NCI-H2227 (cell line): ENCODE measurements around the gene COL27A1.

Source experiments
- DNase-seq: peaks from one replicate; lab custom pipeline; 2025; ENCODE audit not compliant: unreplicated experiment; lab: John Stamatoyannopoulos, UW

COL27A1 gene

GRCh38 chr9:114281473-114282103 is 126.3 kb downstream of the COL27A1 start:
- no peak for DNase-seq

- DNase-seq = no peak
Measured at GRCh38 chr9:114282104-114282485, 126.8 kb downstream of the COL27A1 start.

DNA sequence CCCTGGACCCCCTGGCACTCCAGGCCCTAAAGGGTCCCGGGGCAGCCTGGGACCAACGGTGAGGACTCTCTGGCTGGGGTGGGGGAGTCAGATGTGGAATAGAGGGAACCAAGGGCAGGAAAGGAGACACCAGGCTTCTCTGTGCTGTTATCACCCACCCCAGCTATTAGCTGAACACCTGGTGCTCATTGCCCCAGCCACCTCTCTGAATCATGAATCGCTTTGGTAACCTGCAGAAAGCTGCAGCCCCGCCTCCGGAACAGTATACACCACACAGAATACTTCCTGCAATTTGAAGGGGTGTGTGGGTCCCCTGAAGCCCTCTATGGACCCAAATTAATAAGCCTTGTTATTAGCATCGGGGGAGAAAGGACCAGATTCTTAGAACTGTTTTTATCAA is 127.2 kb downstream of the COL27A1 start:
- DNase-seq = no peak

DNA sequence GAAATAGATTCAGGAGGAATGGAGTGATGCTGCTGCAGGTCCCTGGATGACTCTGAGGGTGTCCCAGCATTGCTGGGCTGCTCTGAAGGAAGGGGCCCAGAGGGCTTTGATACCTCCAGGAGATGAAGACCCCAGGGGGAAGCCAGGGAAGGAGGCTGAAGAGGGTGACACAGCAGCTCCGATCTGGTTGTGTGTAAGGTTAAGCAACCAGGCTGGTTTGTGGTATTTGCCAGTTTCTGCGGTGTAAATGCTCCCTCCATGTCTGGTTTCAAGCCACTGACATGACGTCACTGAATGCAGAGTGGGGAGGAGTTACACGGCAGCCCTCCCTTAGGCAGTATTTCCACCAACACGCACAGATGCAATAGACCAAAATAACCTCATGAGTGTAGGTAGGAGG is 127.6 kb downstream of the COL27A1 start:
- peak; percentile 43 for DNase-seq

DNA sequence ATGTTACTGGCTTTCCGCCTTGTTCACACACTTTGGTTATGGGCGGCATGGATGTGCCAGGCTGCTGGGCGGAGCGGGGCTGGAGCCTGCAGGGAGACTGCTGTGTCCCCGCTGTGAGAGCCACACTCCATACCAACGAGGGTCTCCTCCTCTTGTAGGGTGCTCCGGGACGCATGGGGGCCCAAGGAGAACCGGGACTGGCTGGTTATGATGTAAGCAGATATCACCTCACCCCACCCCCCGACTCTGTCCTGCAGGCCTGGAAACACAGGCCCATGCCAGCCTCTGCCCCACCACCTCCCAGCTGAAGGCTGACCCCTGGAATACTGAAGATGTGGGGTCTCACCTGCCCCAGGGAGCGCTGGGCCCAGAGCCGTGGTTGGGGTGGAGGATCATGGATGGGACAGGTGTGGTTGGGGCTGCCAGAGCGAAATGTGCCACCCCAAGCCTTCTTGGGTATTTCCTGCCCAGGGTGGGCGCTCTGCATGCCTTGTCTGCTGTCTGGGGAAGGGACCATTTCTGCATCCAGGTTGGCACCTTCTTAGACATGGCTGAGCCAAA is 128.3 kb downstream of the COL27A1 start:
- no peak for DNase-seq

- DNase-seq = no peak
Measured at GRCh38 chr9:114284316-114285060, 129.2 kb downstream of the COL27A1 start.

- no peak for DNase-seq
Measured at GRCh38 chr9:114285166-114285867, 130.0 kb downstream of the COL27A1 start.

DNA sequence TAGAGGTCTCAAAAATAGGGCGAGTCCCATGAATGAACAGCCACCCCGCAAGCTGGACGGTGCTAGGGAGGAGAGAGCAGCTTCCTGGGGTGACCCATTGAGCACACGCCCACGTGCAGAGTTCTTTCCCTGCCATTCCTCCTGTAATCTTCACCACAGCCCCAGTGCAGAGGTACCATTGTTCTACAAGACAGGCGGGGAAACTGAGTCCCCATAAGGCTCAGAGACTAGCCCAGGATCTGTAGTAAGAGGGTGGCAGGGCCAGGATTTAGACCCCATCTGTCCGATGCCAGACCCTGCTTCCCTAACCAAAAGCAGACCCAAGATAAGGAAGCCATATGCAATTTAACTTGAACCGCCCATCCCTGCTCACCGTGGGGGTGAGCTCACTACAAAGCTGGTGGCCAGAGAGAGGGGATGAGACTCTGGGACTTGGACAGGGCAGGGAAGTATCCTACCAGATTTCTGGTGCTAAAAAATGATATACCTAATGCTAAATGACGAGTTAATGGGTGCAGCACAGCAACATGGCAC is 130.9 kb downstream of the COL27A1 start:
- DNase-seq = no peak

DNA sequence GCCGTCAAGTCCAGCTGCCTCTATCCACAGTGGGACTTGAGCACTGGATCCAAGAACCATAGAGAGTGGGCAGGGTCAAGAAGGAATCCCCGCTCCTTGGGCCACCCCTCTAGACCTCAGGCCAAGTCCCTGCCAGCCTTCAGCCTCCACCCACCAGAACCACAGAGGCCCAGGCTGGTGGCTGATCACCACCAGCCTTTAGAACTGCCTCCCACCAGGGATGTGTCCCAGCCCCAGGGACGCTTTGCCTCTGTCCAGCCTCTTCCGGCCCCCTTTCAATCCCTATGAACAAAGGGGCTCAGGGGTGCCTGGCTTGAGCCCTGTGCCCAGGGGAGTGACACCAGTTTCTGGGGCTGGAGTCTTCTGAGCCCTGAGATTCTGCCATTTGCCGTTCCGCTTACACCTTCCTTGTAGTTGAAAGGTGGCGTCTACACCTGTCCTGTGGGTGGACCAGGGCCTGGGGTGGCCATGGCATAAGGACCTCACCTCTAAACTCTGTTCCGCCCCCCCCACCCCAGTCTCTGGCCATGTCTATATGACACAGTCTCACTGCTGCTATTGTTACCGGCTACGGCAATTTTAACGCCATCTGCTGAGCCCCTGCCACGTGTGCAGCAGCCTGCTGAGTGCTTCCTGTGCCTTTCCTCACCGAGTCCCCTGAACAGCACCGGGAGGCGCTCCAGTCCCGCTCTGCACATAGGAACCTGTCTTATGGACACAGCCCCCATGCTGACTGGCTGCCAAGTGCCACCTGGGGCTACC is 131.8 kb downstream of the COL27A1 start:
- DNase-seq = peak; percentile 17

DNA sequence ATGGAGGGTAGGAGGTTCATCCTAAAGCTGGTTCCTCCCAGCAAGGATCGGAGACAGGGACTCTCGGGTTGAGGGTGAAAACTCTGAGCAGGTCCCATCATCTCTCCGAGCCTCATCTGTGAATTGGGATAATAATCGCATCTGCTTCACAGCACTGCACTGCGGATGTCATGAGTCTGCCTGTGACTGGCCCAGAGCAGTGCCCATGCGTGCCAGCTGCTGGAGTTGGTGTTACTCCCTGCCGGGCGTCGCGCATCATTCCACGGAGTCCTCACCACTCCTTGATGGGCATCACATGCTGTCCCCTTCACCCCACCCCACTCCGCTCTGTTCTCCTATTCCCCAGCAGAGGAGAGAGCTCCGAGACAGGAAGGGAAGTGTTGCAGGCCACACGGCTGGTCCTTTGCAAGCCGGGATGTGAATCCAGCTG is 132.4 kb downstream of the COL27A1 start:
- DNase-seq = no peak

DNA sequence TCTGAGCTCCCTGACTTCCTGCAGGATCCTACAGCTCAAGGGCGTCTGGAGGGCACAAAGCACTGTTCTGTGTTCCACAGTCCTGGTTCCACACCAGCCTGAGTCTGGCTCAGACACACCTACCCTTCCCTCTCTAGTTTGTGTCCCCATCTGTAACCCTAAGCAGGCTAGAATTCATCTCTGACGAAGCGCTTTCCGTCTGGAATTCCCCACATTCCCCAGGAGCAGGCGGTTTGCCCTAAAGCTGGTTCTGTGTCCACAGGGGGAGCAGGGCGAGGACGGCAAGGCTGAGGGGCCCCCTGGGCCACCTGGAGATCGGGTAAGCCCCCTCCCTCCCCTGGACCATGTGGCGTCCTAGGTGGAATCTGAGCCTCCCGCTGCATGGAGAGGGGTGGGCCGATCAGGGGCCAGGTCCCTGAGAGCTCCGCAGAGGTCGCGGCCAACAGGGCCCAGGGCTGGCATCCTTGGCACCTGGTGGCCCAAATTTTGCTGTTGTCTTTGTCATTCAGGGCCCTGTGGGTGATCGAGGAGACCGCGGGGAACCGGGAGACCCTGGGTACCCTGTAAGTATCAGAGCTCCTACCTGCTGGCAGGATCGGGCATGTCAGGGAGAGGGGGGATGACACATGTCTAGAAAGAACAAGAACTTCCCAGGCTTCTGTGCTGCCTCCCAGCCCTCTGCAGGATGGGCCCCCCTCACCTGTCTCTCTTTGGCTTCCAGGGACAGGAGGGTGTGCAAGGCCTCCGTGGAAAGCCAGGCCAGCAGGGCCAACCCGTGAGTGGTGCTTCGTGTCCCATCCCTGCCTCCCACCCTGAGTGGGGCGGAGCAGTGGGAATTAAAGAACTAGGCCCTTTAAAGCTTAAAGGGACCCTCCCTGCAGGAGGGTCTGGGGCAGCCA is 133.1 kb downstream of the COL27A1 start:
- no peak for DNase-seq

DNA sequence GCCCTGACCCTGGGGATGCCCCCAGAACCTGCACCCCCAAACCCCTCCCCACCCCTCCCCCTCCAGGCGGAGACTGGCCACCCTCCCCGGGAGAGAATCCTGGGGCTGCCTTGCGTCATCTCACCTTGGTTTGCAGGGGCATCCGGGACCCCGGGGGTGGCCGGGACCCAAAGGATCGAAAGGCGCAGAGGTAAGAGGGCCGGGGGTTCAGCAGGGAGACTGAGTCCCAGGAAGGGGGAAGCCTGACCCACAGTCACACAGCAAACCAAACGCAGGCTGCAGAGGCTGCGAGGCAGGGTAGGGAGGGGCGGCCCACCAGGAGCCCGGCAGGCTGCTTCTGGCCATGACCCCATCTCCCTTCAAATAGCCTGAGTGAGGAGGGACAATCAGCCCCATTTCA is 133.8 kb downstream of the COL27A1 start:
- no peak for DNase-seq

GRCh38 chr9:114289571-114290481 is 134.5 kb downstream of the COL27A1 start:
- DNase-seq = no peak

DNA sequence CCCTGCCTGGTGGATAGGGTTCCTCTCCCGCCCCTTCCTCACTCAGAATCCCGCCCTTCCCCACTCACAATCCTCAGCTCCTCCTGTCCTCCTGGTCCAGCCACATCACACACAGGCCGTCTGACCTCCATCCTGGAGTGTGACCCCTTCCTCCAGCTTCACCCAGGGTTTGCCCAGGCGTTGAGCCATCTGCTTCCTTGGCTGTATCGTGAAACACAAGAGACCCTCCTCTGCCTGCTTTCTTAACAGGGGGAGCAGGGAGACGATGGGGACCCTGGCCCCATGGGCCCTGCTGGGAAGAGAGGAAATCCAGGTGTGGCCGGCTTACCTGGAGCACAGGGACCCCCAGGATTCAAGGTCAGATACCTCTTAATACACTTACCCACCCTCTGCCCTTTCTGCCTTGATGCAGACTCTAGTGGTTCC is 135.2 kb downstream of the COL27A1 start:
- no peak for DNase-seq

DNA sequence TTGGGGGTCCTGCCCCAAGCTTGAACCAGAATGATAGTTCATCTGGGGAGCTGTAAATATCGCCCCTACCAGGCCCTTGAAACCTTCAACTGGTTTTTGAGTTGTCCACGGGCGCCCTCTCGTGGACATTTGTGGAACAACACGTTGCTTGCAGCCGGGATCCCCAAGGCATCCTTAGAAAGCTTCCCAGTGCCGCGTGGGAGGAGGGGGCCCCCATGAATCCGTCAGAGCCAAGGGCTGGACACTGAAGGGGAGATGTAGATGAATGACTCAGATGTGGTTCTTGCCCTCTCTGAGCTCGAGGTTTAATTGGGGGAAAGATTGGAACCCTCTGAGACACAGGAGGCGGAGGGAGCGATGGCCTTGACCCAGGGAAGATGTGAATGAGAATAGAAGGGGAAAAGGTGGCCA is 135.7 kb downstream of the COL27A1 start:
- DNase-seq = peak; percentile 73

- DNase-seq = no peak
Measured at GRCh38 chr9:114291886-114292590, 136.7 kb downstream of the COL27A1 start.

DNA sequence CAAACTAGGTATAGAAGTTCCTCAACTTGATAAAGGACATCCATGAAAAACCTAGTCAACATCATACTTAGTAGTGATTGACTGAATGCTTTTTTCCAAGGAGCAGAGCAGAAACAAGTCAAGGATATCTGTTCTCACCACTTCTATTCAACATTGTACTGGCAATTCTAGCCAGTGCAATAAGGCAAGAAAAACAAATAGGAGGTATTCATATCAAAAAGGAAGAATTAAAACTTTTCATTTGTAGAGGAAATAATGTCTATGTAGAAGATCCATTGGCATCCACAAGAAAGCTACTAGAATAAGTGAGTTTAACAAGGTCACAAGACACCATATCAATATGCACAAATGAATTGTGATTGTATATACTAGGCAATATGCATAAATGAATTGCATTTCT is 139.3 kb downstream of the COL27A1 start:
- DNase-seq = no peak

- DNase-seq = no peak
Measured at GRCh38 chr9:114296338-114296737, 141.0 kb downstream of the COL27A1 start.
